Measurements from ENCODE around the gene FHL2. TPM values are rescaled to one million over a fixed set of nuclear protein-coding genes. Genes with fewer than 3 reads are reported as not detected.

The FHL2 gene
- total and polyA plus RNA-seq, 2 donors (not counting 1 experiment from before 2014, with no cell fraction given): not detected

- Histone ChIP-seq H3K4me3 (ENCODE audit: control extremely low read depth in 1 of 5, extremely low read depth in 1 of 5, insufficient read depth in 1 of 5, low read depth in 2 of 5, low read length in 4 of 5) (no peak overlapping the region), H3K9ac (ENCODE audit: low read length) (no peak overlapping the region), H3K4me2 (replicated peaks; ENCODE audit: low read depth, low read length, poor library complexity, severe bottlenecking) (no peak overlapping the region), H3K27ac (ENCODE audit: low read length in 2 of 2) (no peak overlapping the region), H3K79me2 (ENCODE audit: control insufficient read depth, insufficient read depth, low read length) (no peaks in the 10 kb centered on the region), H3K36me3 (replicated peaks in 1 of 2; ENCODE audit: control extremely low read depth in 1 of 2, control insufficient read depth in 1 of 2, extremely low read depth in 1 of 2, insufficient read depth in 2 of 2, low read length in 1 of 2) (no peaks in the 10 kb centered on the region), H4K20me1 (ENCODE audit: control insufficient read depth, insufficient read depth, low read length, poor library complexity, severe bottlenecking) (no peaks in the 10 kb centered on the region), H3K4me1 (ENCODE audit: control insufficient read depth in 2 of 2, insufficient read depth in 2 of 2, low read length in 2 of 2) (no peaks in the 10 kb centered on the region), H3K27me3 (replicated peaks in 1 of 4; ENCODE audit: control extremely low read depth in 1 of 4, control insufficient read depth in 3 of 4, insufficient read depth in 4 of 4, low read length in 3 of 4) (peaks cover 0 to 18% (median 2%) of the 10 kb centered on the region in 4 experiments), H2AFZ (ENCODE audit: insufficient read depth, low read depth, low read length, poor library complexity, severe bottlenecking) (no peak overlapping the region), H3K9me3 (ENCODE audit: control extremely low read depth in 1 of 3, control insufficient read depth in 2 of 3, insufficient read depth in 1 of 3, low read length in 2 of 3) (no peaks in the 10 kb centered on the region)
- POLR2A ChIA-PET: no interaction called here
- Mint-ChIP-seq H3K27me3 (peaks cover 16% of the 10 kb centered on the region), H3K4me1 (no peaks in the 10 kb centered on the region), H3K4me3 (no peak overlapping the region), H3K9me3 (ENCODE audit: insufficient read depth) (no peaks in the 10 kb centered on the region), H3K27ac (no peak overlapping the region)
- no peak for ATAC-seq (ENCODE audit: low read depth)
- CTCF ChIA-PET: no interaction called here
- no peak for TF ChIP-seq EZH2 (IDR thresholded peaks at IDR 0.05; ENCODE audit: borderline replicate concordance, insufficient read depth, low read depth, low read length, poor library complexity, severe bottlenecking)
- no peak for TF ChIP-seq CTCF (IDR thresholded peaks at IDR 0.05)
- intact Hi-C loops (cut with micrococcal nuclease): no loop called here
- 58% methylated on average over 2 of the region's 5 CpGs for WGBS (ENCODE audit: insufficient coverage)
- no peak for DNase-seq
Measured at GRCh38 chr2:105439141-105439540, 40.3 kb upstream of the FHL2 start.

DNA sequence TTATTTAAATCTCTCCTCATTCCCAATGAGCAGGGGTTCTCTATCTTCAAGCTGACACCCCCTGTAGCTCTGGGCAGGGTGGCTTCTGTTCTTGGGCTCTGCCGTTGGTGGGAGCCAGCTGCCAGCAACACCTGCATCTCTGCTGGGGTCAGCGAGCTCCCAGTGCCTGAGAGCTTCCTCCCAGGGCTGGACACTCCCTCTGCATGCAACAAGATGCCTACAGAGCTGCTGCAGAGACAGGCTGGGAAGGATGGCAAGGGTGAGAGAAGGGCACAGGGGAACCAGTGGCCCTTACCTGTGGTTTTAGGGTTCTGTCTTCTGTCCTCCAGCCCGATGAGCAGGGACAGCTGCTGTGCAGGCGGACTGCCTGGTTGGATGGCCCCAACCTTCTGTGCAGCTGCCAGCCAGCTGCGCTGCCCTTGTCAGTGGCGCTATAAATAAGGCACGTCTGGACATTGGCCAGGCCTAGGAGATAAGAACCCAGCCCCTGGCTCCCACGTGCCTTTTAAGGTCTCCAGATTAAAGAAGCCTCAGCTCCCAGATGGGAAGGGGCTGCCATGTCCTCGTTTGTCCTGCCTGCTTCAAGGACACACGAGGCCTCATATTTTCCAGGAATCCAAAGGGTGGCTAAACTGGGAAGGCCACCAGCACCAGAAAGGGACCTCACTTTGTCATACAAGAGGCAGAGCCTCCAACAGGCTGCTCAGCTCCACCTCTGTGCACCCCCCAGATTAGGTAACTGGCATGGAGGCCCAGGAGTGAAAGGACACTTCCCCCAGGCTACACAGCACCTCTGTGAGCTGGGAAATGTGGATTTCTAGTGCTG lies 39.5 kb upstream of the FHL2 start:
- DNase-seq (no peak), ATAC-seq (ENCODE audit: low read depth) (no peak)
- Mint-ChIP-seq H3K4me3 (no peak overlapping the region), H3K27me3 (peaks cover 20% of the 10 kb centered on the region), H3K27ac (no peak overlapping the region), H3K9me3 (ENCODE audit: insufficient read depth) (no peaks in the 10 kb centered on the region), H3K4me1 (no peaks in the 10 kb centered on the region)
- Histone ChIP-seq H4K20me1 (ENCODE audit: control insufficient read depth, insufficient read depth, low read length, poor library complexity, severe bottlenecking) (no peaks in the 10 kb centered on the region), H3K4me3 (ENCODE audit: control extremely low read depth in 1 of 5, extremely low read depth in 1 of 5, insufficient read depth in 1 of 5, low read depth in 2 of 5, low read length in 4 of 5) (no peak overlapping the region), H3K9me3 (ENCODE audit: control extremely low read depth in 1 of 3, control insufficient read depth in 2 of 3, insufficient read depth in 1 of 3, low read length in 2 of 3) (no peaks in the 10 kb centered on the region), H3K79me2 (ENCODE audit: control insufficient read depth, insufficient read depth, low read length) (no peaks in the 10 kb centered on the region), H3K27me3 (replicated peaks in 1 of 4; ENCODE audit: control extremely low read depth in 1 of 4, control insufficient read depth in 3 of 4, insufficient read depth in 4 of 4, low read length in 3 of 4) (peaks cover 0 to 12% (median 2%) of the 10 kb centered on the region in 4 experiments), H3K27ac (ENCODE audit: low read length in 2 of 2) (no peak overlapping the region), H3K4me2 (replicated peaks; ENCODE audit: low read depth, low read length, poor library complexity, severe bottlenecking) (no peak overlapping the region), H3K9ac (ENCODE audit: low read length) (no peak overlapping the region), H3K4me1 (ENCODE audit: control insufficient read depth in 2 of 2, insufficient read depth in 2 of 2, low read length in 2 of 2) (no peaks in the 10 kb centered on the region), H3K36me3 (replicated peaks in 1 of 2; ENCODE audit: control extremely low read depth in 1 of 2, control insufficient read depth in 1 of 2, extremely low read depth in 1 of 2, insufficient read depth in 2 of 2, low read length in 1 of 2) (no peaks in the 10 kb centered on the region), H2AFZ (ENCODE audit: insufficient read depth, low read depth, low read length, poor library complexity, severe bottlenecking) (no peak overlapping the region)
- 76% methylated on average over 10 of the region's 10 CpGs for WGBS (ENCODE audit: insufficient coverage)
- POLR2A ChIA-PET: no interaction called here
- TF ChIP-seq CTCF (IDR thresholded peaks at IDR 0.05): no peak
- intact Hi-C loops (cut with micrococcal nuclease): no loop called here
- CTCF ChIA-PET: no interaction called here

Data from B cell (primary cell).